HG02588 (cell line): ENCODE measurements around the gene FOXJ2.
A peak's percentile ranks its signal among the peaks of the same experiment; 100 is the strongest.
"Not testable (repeated sequence)": the region's sequence is repeated elsewhere in the genome, so short reads cannot be mapped to it uniquely, and the experiment has no call there.

Experiments used
- ATAC-seq: cut with Tn5 transposase; IDR thresholded peaks from one replicate; pipeline ENCODE4 v1.9.1; 2021; ENCODE audit warnings: mild to moderate bottlenecking, moderate library complexity; ENCODE audit not compliant: unreplicated experiment

The FOXJ2 gene

GRCh38 chr12:8032242-8033152, at the start of gene FOXJ2:
Gene FOXJ2 (plus strand): TSS chr12:8032716. CDS start chr12:8039833, 7,117 bp downstream.
- peak; percentile 73 for ATAC-seq

GRCh38 chr12:7983019-7983418, 49.5 kb upstream of the FOXJ2 start:
- ATAC-seq, result not testable (repeated sequence)

DNA sequence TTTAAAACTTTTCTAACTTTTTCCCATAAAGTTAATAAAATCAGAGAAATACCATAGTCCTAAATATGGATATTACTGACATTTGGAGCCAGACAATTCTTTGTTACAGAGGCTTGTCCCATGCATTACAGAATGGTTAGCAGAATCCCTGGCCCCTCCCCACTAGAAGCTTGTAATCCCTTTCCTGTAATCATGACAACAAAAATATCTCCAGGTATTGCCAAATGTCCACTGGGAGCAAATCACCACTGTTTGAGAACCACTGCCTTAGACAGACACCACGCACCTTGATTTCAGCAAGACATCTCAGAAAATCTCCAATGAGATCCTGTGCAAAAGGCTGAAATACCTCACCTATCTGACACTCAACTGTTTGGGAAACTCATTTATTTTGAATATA, 49.1 kb upstream of the FOXJ2 start:
- not testable (repeated sequence) for ATAC-seq

DNA sequence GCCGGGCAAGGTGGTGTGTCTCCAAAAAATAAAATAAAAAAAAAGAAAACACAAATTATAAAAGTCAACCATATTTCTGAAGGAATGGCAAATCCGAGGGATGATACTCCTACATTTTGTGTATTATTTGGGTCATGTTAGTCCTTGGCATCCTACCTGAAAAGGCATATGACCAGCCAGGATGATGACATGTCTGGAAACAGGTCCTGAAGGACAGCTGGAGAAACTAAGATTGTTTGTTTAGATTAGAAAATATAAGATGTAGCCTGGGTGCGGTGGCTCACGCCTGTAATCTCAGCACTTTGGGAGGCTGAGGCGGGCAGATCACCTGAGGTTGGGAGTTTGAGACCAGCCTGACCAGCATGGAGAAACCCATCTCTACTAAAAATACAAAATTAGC, 47.6 kb upstream of the FOXJ2 start:
- ATAC-seq, result no peak

GRCh38 chr12:7985802-7986418, 46.6 kb upstream of the FOXJ2 start:
- ATAC-seq, result no peak

DNA sequence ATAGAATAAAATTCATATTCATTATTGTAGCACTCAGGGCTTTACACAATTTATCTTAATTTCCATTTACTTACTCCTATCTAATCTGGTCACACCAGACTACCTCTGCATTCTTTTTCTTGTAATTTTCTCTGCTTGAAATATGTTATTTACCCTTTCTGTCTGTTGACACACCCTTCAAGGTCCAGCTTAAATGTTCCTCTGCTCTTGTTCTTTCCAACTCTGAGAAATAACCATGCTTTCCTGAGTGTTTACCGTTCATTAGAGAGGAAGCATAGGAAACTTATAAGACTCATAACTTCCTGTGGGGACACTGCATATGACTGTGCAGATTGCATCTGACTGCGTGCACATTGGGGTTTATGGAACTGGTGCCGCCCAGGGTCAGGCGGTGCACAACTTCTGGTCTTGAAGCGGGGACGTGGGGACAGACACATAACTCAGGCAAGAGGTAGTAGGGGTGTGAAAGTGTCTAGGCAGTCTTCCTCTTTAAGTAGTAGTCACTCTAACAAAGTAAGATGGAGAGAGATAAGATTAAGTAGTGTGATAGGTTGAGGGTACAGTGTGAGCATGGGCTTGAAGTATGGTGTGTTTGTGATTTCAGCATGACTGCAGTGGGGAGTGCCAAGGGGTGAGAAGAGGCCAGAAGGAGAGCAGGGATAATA, 42.6 kb upstream of the FOXJ2 start:
- no peak for ATAC-seq

GRCh38 chr12:7991535-7991934, 41.0 kb upstream of the FOXJ2 start:
- ATAC-seq, result no peak

GRCh38 chr12:7994731-7995205, 37.7 kb upstream of the FOXJ2 start:
- ATAC-seq, result no peak

DNA sequence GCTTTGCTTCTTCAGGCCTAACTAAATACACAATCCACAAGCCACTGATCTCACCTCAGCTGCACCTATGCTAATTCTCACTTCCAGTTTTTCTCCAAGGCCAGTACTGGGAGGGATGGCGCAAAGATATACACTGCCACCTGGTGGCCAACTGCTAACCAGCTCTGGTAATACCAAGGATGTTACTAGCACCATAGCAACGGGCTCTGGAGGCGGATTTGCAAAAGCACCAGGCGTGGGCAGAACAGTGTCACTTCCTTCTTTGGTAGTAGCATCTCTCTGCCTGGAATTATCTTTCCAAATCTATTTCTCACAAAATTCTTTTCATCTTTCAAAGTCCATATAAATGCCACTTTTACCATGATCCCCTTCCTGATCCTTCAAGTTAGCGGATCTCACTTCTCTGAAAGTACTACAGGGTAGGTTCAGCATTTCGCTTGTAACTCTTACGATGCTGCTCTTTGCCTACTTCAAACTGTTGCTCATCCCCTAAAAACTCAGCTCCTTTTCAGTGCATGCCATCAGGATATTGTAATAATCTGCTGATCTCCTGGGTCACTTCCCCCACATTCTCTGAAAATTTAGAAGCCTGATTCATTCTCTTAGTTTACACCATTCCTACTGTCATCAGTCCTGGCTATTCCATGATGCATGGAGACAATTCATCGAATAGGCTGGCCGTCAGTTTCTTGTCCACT, 37.1 kb upstream of the FOXJ2 start:
- ATAC-seq, result peak; percentile 99

- ATAC-seq, result not testable (repeated sequence)
Measured at GRCh38 chr12:8000827-8001226, 31.7 kb upstream of the FOXJ2 start.

GRCh38 chr12:8001496-8001895, 31.0 kb upstream of the FOXJ2 start:
- ATAC-seq, result not testable (repeated sequence)

- not testable (repeated sequence) for ATAC-seq
Measured at GRCh38 chr12:8004897-8005296, 27.6 kb upstream of the FOXJ2 start.

DNA sequence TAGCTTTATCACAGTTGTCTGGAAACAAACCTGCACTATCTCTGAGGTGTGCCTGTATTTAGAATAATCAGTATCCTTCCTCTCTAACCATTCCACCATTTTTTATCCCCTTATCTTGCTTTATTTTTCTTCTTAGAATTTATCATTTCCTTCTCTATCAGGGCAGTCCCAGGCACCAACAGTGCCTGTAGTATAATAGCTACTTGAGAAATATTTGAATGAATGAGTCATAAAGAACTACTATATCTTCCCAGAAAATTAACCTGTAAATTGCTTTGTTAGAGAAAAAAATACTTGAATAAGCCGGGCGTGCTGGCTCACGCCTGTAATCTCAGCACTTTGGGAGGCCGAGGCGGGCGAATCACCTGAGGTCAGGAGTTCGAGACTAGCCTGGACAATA, 21.2 kb upstream of the FOXJ2 start:
- ATAC-seq, result no peak

DNA sequence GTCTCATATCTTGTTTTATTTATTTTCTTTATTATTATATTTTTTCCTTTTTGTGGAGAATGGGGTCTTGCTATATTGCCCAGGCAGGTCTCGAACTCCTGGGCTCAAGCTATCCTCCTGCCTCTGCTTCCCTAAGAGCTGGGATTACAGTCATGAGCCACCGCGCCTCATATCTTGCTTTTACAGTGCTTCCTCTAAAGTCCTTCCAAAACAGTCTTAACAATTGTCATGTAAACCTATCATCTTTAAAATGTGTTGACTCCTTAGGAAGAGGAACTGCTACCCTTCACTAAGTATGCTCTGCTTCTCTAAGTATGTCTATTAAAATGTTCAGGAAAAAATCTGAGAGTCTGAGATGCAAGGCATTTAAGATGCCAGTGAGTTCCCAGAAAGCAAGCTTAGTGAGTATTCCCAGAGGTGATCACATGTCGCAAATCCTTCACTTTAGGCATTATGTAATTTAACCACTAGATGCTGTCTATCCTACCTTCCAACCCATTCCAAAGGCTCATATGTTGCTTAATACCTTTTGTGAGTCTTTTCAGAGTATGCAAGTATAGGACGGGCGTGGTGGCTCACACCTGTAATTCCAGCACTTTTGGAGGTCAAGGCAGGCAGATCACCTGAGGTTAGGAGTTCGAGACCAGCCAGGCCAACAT, 19.7 kb upstream of the FOXJ2 start:
- ATAC-seq, result no peak

GRCh38 chr12:8014836-8015235, 17.7 kb upstream of the FOXJ2 start:
- ATAC-seq, result no peak

GRCh38 chr12:8018213-8018612, 14.3 kb upstream of the FOXJ2 start:
- ATAC-seq, result not testable (repeated sequence)

GRCh38 chr12:8018666-8019581, 13.6 kb upstream of the FOXJ2 start:
- no peak for ATAC-seq

- peak; percentile 99 for ATAC-seq
Measured at GRCh38 chr12:8026291-8026900, 6.1 kb upstream of the FOXJ2 start.

GRCh38 chr12:8027856-8028255, 4.7 kb upstream of the FOXJ2 start:
- no peak for ATAC-seq
